ENCODE data around the gene SLC30A4. TPM values are rescaled to one million over a fixed set of nuclear protein-coding genes. Genes with fewer than 3 reads are reported as not detected.

The SLC30A4 gene
- polyA plus RNA-seq, 1 of the 3 experiments (the other 2 are of a cell fraction), result 1.9 TPM

DNA sequence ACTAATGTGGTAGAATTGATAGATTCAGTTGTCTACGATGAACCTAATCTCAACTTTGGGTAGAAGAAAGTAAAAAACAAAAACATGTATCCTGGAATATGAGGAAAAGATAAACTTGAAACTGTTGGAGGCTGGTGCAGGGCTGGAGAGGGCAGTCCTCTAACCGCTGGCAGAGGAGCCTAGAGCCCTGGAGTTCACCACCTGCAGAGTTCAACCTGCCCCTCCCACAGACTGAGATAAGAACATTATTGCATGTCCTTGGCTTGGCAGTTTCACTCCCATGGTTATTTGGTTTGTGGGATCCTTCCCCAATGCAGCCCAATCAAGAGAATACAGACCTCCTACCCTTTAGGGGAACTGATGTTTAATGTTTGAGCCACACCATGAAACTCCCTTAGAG is 91.0 kb downstream of the SLC30A4 start:
- Histone ChIP-seq H3K36me3 (replicated peaks in 1 of 2; ENCODE audit: control insufficient read depth in 1 of 2, insufficient read depth in 2 of 2, low read length in 1 of 2) (no peaks in the 10 kb centered on the region), H3K4me2 (no peak overlapping the region), H3K4me1 (ENCODE audit: control insufficient read depth in 1 of 2, insufficient read depth in 2 of 2, low read depth in 1 of 2, low read length in 1 of 2) (no peaks in the 10 kb centered on the region), H3K9me2 (no peaks in the 10 kb centered on the region), H3K27ac (ENCODE audit: low read depth in 2 of 2, low read length in 1 of 2) (no peak overlapping the region), H2AFZ (ENCODE audit: low read depth) (no peak overlapping the region), H3K27me3 (ENCODE audit: insufficient read depth) (no peaks in the 10 kb centered on the region), H3F3A (replicated peaks; ENCODE audit: insufficient read depth) (no peaks in the 10 kb centered on the region), H3K4me3 (ENCODE audit: low read depth in 2 of 2, low read length in 1 of 2) (no peak overlapping the region), H3K9ac (no peak overlapping the region), H3K9me3 (no peaks in the 10 kb centered on the region), H3K79me2 (ENCODE audit: insufficient read depth) (no peaks in the 10 kb centered on the region), H4K20me1 (ENCODE audit: insufficient read depth) (no peaks in the 10 kb centered on the region)
- ChIA-PET CTCF (interaction anchor here (0.7 to 2.6 kb wide), 3 partner anchors 26 to 1429 kb away, joined by 3 to 8 read pairs (median 3); no protein-coding TSS in a partner anchor), POLR2A (no interaction called here)
- TF ChIP-seq, protein P1, sequence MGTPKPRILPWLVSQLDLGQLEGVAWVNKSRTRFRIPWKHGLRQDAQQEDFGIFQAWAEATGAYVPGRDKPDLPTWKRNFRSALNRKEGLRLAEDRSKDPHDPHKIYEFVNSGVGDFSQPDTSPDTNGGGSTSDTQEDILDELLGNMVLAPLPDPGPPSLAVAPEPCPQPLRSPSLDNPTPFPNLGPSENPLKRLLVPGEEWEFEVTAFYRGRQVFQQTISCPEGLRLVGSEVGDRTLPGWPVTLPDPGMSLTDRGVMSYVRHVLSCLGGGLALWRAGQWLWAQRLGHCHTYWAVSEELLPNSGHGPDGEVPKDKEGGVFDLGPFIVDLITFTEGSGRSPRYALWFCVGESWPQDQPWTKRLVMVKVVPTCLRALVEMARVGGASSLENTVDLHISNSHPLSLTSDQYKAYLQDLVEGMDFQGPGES (IDR thresholded peaks at IDR 0.05; ENCODE audit: low read depth, low read length), result no peak
- TF ChIP-seq, protein P2, sequence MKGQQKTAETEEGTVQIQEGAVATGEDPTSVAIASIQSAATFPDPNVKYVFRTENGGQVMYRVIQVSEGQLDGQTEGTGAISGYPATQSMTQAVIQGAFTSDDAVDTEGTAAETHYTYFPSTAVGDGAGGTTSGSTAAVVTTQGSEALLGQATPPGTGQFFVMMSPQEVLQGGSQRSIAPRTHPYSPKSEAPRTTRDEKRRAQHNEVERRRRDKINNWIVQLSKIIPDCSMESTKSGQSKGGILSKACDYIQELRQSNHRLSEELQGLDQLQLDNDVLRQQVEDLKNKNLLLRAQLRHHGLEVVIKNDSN (IDR thresholded peaks at IDR 0.05; ENCODE audit: borderline replicate concordance, low read depth), result no peak
- no peak for TF ChIP-seq RAD21 (IDR thresholded peaks at IDR 0.05; ENCODE audit: low read length)
- no peak for TF ChIP-seq YY1 (IDR thresholded peaks at IDR 0.05; ENCODE audit: low read depth)
- TF ChIP-seq FOXJ3 (CRISPR knock-in tag; IDR thresholded peaks at IDR 0.05), result no peak
- TF ChIP-seq RFX5 (IDR thresholded peaks at IDR 0.05; ENCODE audit: low read length), result no peak
- no peak for TF ChIP-seq MEF2A (IDR thresholded peaks at IDR 0.05; ENCODE audit: borderline replicate concordance, low read depth)
- no peak for DNase-seq
- WGBS (ENCODE audit: low lambda C conversion rate), result 89% methylated on average over 2 of the region's 2 CpGs

DNA sequence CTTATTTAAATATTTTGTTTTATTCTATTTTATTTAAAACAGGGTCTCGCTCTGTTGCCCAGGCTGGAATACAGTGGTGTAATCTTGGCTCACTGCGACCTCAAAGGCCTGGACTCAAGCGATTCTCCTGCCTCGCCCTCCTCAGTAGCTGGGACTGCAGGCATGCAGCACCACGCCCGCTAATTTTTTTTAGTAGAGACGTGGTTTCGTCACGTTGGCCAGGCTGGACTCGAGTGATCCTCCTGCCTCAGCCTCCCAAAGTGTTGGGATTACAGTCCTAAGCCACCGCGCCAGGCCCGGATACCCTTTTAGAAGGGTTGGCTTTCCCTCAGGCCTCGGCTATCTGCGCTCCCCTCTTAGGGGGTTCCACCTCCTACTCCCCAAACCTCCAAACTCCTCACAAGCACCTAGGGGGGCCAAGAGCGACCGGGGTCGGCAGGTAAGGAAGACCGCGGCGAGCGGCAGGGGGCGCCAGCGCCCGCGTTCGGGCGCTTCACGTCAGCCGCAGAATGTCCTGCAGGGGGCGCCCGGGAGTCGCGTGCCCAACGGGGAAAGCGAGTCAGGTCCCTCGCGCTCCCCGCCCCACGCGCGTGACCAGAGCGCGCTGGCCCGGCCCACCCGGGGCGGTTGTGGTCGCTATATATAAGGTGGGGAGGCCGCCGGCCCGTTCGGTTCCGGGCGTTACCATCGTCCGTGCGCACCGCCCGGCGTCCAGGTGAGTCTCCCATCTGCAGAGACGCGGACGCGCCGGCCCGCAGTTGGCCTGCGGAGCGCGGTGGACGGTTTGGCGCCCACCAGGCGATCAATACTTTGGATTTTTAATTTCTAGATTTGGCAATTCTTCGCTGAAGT is 92.4 kb downstream of the SLC30A4 start:
- no peaks in the 10 kb centered on the region for H3F3A ChIP-seq (replicated peaks; ENCODE audit: insufficient read depth)
- POLR2A ChIA-PET, result no interaction called here
- CTCF ChIA-PET, result interaction anchor here (0.7 to 2.6 kb wide), 7 partner anchors 10 to 267 kb away, joined by 3 to 8 read pairs (median 3); no protein-coding TSS in a partner anchor

More for the DNA sequence above, 92.4 kb downstream of the SLC30A4 start:
- H3K9me2 ChIP-seq, result no peaks in the 10 kb centered on the region
- H3K4me3 ChIP-seq (ENCODE audit: low read depth in 2 of 2, low read length in 1 of 2), result peak overlapping the region in 1 of 2 experiments; percentile 46; a peak in 1 of 4 replicates
- 85% methylated on average over 70 of the region's 73 CpGs for WGBS (ENCODE audit: low lambda C conversion rate)
- DNase-seq, result peak; percentile 51
- no peak overlapping the region for H3K9ac ChIP-seq
- H2AFZ ChIP-seq (ENCODE audit: low read depth), result no peak overlapping the region
- no peaks in the 10 kb centered on the region for H4K20me1 ChIP-seq (ENCODE audit: insufficient read depth)
- TF ChIP-seq EP300 (IDR thresholded peaks at IDR 0.05; ENCODE audit: borderline replicate concordance in 1 of 2, low read depth in 1 of 2, low read length in 1 of 2) (no peak), TEAD4 (IDR thresholded peaks at IDR 0.05; ENCODE audit: borderline replicate concordance, insufficient read depth) (no peak), POLR2AphosphoS5 (IDR thresholded peaks at IDR 0.05; ENCODE audit: low read depth, low read length) (no peak), CHD2 (IDR thresholded peaks at IDR 0.05; ENCODE audit: low read length, partially characterized antibody) (no peak), RXRA (IDR thresholded peaks at IDR 0.05; ENCODE audit: borderline replicate concordance, low read depth) (no peak), FOSL2 (IDR thresholded peaks at IDR 0.05; ENCODE audit: borderline replicate concordance, low read depth) (no peak)
- TF ChIP-seq, protein P3, sequence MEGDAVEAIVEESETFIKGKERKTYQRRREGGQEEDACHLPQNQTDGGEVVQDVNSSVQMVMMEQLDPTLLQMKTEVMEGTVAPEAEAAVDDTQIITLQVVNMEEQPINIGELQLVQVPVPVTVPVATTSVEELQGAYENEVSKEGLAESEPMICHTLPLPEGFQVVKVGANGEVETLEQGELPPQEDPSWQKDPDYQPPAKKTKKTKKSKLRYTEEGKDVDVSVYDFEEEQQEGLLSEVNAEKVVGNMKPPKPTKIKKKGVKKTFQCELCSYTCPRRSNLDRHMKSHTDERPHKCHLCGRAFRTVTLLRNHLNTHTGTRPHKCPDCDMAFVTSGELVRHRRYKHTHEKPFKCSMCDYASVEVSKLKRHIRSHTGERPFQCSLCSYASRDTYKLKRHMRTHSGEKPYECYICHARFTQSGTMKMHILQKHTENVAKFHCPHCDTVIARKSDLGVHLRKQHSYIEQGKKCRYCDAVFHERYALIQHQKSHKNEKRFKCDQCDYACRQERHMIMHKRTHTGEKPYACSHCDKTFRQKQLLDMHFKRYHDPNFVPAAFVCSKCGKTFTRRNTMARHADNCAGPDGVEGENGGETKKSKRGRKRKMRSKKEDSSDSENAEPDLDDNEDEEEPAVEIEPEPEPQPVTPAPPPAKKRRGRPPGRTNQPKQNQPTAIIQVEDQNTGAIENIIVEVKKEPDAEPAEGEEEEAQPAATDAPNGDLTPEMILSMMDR (IDR thresholded peaks at IDR 0.05), result peak; percentile 50
- TF ChIP-seq, protein P2 (IDR thresholded peaks at IDR 0.05; ENCODE audit: borderline replicate concordance, low read depth), result no peak
- TF ChIP-seq, protein P4, sequence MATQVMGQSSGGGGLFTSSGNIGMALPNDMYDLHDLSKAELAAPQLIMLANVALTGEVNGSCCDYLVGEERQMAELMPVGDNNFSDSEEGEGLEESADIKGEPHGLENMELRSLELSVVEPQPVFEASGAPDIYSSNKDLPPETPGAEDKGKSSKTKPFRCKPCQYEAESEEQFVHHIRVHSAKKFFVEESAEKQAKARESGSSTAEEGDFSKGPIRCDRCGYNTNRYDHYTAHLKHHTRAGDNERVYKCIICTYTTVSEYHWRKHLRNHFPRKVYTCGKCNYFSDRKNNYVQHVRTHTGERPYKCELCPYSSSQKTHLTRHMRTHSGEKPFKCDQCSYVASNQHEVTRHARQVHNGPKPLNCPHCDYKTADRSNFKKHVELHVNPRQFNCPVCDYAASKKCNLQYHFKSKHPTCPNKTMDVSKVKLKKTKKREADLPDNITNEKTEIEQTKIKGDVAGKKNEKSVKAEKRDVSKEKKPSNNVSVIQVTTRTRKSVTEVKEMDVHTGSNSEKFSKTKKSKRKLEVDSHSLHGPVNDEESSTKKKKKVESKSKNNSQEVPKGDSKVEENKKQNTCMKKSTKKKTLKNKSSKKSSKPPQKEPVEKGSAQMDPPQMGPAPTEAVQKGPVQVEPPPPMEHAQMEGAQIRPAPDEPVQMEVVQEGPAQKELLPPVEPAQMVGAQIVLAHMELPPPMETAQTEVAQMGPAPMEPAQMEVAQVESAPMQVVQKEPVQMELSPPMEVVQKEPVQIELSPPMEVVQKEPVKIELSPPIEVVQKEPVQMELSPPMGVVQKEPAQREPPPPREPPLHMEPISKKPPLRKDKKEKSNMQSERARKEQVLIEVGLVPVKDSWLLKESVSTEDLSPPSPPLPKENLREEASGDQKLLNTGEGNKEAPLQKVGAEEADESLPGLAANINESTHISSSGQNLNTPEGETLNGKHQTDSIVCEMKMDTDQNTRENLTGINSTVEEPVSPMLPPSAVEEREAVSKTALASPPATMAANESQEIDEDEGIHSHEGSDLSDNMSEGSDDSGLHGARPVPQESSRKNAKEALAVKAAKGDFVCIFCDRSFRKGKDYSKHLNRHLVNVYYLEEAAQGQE (IDR thresholded peaks at IDR 0.05; ENCODE audit: low read depth, low read length), result no peak
- H3K9me3 ChIP-seq, result no peaks in the 10 kb centered on the region
- H3K36me3 ChIP-seq (replicated peaks in 1 of 2; ENCODE audit: control insufficient read depth in 1 of 2, insufficient read depth in 2 of 2, low read length in 1 of 2), result no peaks in the 10 kb centered on the region
- H3K27me3 ChIP-seq (ENCODE audit: insufficient read depth), result no peaks in the 10 kb centered on the region
- no peak overlapping the region for H3K27ac ChIP-seq (ENCODE audit: low read depth in 2 of 2, low read length in 1 of 2)
- H3K4me1 ChIP-seq (ENCODE audit: control insufficient read depth in 1 of 2, insufficient read depth in 2 of 2, low read depth in 1 of 2, low read length in 1 of 2), result 0 out of 4 replicates have a peak, but pooled peaks cover 0 to 1% of the 10 kb centered on the region in 2 experiments
- H3K4me2 ChIP-seq, result no peak overlapping the region
- no peaks in the 10 kb centered on the region for H3K79me2 ChIP-seq (ENCODE audit: insufficient read depth)
